Measurements from ENCODE around the gene RAB20. TPM values are rescaled to one million over a fixed set of nuclear protein-coding genes. Genes with fewer than 3 reads are reported as not detected.
A peak's percentile ranks its signal among the peaks of the same experiment; 100 is the strongest.

The RAB20 gene
- total RNA-seq, 2 donors from 2014 or later, result 0.47 to 3.1 TPM

DNA sequence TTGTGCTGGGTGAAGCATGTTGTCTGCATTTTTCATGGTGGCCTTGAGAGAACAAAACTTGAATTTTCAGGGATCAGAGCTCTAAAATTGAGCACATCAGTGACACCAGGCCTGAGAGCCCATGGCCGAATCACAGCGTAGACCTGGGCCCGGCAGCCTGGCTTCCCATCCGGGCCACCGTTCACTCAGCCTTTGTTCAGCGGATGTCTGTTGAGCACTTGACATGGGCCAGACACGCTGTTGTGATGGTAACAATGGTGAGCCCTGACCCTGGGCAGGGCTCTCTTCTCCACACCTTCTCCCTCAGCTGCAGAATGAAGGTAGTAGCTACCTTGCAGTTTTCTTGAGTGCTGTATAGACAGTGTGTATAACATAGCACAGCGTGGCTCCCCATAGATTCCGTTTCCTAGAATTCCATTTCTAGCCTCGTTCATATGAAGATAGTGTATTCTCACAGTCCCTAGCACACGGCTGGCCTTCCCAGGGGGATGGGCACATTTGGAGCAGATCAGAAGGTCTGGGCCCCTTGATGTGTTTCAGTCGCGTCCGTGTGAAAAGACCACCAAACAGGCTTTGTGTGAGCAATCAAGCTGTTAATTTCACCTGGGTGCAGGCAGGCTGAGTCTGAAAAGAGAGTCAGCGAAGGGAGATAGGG, 75.3 kb downstream of the RAB20 start:
- no peak overlapping the region for H3K27ac Mint-ChIP-seq
- no peaks in the 10 kb centered on the region for H3K27me3 Mint-ChIP-seq
- H3K4me3 Mint-ChIP-seq, result no peak overlapping the region
- no peaks in the 10 kb centered on the region for H3K4me1 Mint-ChIP-seq (ENCODE audit: low read depth in 2 of 2)
- DNase-seq (ENCODE audit: low spot score) (peak; percentile 32), ATAC-seq (no peak)
- H3K36me3 Mint-ChIP-seq, result no peaks in the 10 kb centered on the region
- no peaks in the 10 kb centered on the region for H3K9me3 Mint-ChIP-seq

DNA sequence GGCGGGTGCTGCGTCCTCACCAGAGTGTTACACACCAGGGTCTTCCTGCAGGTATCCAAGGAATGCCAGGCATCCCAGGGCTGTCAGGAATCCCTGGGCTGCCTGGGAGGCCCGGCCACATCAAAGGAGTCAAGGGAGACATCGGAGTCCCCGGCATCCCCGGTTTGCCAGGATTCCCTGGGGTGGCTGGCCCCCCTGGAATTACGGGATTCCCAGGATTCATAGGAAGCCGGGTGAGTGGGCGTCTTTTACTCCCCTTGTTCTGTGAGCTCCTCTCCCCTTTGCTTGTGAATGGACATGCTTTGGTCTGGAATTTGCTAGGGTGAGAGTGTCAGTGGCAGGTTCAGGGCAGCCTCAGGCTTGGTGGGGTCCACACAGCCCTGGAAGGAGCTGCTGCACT, 75.9 kb downstream of the RAB20 start:
- no peaks in the 10 kb centered on the region for H3K4me1 Mint-ChIP-seq (ENCODE audit: low read depth in 2 of 2)

DNA sequence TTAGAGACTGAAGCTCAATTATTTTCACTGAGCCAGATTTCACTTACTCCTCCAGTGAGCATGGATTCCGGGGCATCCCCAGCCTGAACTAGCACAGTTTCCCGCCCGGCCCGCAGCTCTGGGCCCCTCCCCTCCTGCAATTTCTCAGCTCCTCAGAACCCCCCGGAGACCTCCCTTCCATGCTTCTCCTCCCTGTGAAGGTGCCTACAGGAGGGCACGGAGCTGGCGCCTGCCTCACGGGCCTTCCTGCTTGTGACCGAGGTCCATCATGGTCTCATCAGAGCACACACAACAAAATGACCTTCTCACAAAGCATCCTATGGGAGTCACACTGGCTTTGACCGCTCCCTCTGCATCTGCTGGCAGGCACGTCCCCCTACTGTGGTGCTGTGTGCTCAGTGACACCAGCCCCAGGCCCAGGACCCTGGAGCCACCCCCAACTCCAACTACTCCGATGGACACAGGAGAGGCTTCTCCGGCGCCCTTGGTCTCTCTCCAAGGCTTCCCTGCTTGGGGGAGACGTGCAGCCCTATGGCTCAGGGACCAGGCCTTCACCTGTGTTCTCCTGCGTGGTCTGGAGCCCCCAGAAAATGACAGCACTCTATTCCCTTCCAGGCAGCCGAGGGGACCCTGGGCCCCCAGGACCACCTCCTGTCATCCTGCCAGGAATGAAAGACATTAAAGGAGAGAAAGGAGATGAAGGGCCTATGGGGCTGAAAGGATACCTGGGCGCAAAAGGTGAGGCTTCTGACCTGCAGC, 77.1 kb downstream of the RAB20 start:
- Mint-ChIP-seq H3K4me3 (no peak overlapping the region), H3K27ac (no peak overlapping the region), H3K36me3 (no peaks in the 10 kb centered on the region), H3K4me1 (ENCODE audit: low read depth in 2 of 2) (no peaks in the 10 kb centered on the region), H3K27me3 (no peaks in the 10 kb centered on the region), H3K9me3 (no peaks in the 10 kb centered on the region)
- DNase-seq (ENCODE audit: low spot score) (no peak), ATAC-seq (no peak)

More for the DNA sequence above, 75.9 kb downstream of the RAB20 start:
- no peak overlapping the region for H3K4me3 Mint-ChIP-seq
- H3K9me3 Mint-ChIP-seq, result no peaks in the 10 kb centered on the region
- no peaks in the 10 kb centered on the region for H3K27me3 Mint-ChIP-seq
- ATAC-seq (no peak), DNase-seq (ENCODE audit: low spot score) (peak; percentile 52)
- H3K36me3 Mint-ChIP-seq, result no peaks in the 10 kb centered on the region
- H3K27ac Mint-ChIP-seq, result no peak overlapping the region

DNA sequence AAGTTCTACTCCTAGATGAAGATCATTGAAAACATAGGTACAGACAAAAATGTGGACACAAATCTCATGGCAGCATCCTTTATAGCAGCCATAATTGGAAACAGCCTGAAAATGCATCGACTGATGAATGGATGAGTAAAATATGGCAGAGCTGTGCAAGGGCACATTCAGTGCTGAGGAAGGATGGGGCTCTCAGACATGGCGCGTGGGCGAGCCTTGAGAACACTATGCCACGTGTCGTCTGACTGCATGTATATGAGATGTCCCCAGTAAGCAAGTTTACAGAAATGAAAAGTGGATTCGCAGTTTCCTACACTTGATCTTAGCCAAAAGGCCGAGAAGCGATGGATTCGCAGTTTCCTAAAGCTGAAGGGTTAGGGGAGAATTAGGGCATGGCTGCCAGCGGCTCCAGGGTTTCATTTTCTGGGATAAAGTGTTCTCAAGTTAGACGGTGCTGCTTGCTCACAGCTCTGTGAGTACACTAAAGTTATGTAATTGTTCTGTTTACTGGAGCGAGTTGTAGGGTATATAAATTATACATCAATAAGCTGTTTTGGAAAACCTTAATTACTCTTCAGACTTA, 78.0 kb downstream of the RAB20 start:
- no peaks in the 10 kb centered on the region for H3K27me3 Mint-ChIP-seq

DNA sequence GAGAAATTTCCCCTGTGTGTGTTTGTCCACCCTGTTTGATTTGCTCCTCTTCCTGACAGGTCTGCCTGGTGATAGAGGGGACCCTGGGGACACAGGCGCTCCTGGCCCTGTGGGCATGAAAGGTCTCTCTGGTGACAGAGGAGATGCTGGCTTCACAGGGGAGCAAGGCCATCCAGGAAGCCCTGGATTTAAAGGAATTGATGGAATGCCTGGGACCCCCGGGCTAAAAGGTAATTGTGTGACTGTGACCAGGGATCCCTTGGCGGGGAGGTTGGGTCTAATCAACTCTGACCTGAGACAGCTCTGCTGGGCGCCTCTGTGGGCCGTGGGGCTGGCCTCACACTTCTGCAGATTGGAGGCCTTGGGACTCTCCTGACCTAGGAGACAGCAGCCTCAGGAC, 81.4 kb downstream of the RAB20 start:
- Mint-ChIP-seq H3K4me3 (no peak overlapping the region), H3K27ac (no peak overlapping the region), H3K4me1 (ENCODE audit: low read depth in 2 of 2) (no peaks in the 10 kb centered on the region), H3K9me3 (no peaks in the 10 kb centered on the region), H3K36me3 (no peaks in the 10 kb centered on the region), H3K27me3 (peaks cover 0 to 3% of the 10 kb centered on the region in 2 donors)
- DNase-seq (ENCODE audit: low spot score) (no peak), ATAC-seq (no peak)

More for the DNA sequence above, 78.0 kb downstream of the RAB20 start:
- Mint-ChIP-seq H3K4me1 (ENCODE audit: low read depth in 2 of 2) (no peaks in the 10 kb centered on the region), H3K27ac (no peak overlapping the region), H3K4me3 (no peak overlapping the region), H3K36me3 (no peaks in the 10 kb centered on the region), H3K9me3 (no peaks in the 10 kb centered on the region)
- ATAC-seq (no peak), DNase-seq (ENCODE audit: low spot score) (no peak)

DNA sequence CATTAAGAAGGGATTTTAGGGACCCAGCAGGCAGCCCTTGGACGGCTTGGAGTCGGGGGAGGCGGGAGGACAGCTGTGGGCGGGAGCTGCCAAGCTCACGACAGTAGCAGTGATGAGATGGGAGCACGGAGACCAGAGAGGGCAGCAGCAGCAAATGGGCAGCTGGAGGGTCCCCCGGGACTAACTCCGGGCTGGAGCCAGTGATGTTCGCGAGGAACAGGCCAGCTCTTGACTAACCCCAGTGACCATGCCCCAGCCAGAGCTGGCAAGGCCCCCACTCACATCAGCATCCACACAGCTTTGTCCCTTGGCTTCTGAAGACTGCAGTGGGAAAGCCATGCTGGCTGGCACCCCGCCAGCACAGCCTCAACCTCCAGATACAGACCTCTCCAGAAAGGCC, 81.9 kb downstream of the RAB20 start:
- ATAC-seq (peak in 1 of 2 donors; percentile 33), DNase-seq (ENCODE audit: low spot score) (no peak)
- H3K9me3 Mint-ChIP-seq, result no peaks in the 10 kb centered on the region
- no peak overlapping the region for H3K27ac Mint-ChIP-seq
- no peaks in the 10 kb centered on the region for H3K36me3 Mint-ChIP-seq
- no peak overlapping the region for H3K4me3 Mint-ChIP-seq
- no peaks in the 10 kb centered on the region for H3K4me1 Mint-ChIP-seq (ENCODE audit: low read depth in 2 of 2)
- peaks cover 0 to 3% of the 10 kb centered on the region in 2 donors for H3K27me3 Mint-ChIP-seq

DNA sequence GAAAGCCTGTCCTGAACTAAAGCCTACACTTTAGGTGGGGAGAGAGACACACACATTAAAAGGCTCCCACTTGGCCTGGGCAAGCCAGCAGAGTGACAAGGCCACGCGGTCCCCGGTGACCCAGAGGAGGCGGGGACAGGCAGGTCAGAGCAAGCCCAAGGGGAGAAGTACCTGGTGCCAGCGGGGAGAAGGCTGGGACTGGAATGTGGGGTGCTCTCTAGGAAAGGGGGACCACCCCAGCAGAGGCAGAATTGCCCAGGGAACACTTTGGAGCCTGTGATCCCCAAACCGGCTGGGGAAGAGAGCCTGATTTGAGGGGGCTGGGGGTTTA, 82.3 kb downstream of the RAB20 start:
- Mint-ChIP-seq H3K27ac (no peak overlapping the region), H3K27me3 (peaks cover 0 to 3% of the 10 kb centered on the region in 2 donors), H3K4me3 (no peak overlapping the region), H3K4me1 (ENCODE audit: low read depth in 2 of 2) (no peaks in the 10 kb centered on the region), H3K36me3 (no peaks in the 10 kb centered on the region), H3K9me3 (no peaks in the 10 kb centered on the region)
- no peak for DNase-seq (ENCODE audit: low spot score)
- ATAC-seq, result no peak

DNA sequence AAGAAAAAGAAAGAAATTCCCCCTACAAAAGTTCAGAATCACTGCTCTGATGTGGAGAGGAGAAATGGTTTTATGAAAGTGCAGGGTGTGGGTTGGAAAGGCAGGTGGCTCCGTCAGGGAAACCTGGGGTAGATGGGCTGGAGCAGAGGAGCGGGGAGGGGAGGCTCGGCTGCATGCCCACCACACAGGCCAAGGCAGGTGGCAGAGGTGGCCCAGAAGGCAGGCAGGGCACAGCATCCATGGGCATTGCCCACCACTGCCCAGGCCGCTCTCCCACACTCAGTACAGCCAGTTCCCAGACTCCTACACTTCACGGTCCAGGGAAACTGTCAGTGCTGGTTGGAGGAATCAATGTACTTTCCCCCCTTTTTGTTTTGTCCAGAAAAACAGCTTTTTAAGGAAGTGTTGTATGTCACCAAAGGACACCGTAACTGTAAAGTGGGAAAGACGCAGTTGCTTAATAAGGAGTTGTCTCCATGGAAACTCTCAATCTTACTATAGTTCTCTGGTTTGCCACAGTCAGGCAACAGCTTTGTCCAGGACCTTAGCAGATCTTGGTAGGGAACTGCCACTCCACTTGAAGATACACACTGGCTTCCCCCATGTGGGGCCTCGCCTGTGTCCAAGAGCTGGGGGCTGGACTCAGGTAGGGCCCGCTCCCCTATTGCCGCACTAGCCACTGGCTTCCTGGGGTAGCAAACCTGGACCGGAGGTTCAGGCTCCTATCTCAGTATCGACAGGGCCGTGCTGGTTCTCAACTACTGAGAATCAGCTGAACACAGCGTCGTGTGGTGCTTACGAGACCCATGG, 82.9 kb downstream of the RAB20 start:
- Mint-ChIP-seq H3K9me3 (no peaks in the 10 kb centered on the region), H3K27me3 (peaks cover 0 to 3% of the 10 kb centered on the region in 2 donors), H3K4me1 (ENCODE audit: low read depth in 2 of 2) (no peaks in the 10 kb centered on the region), H3K36me3 (no peaks in the 10 kb centered on the region), H3K27ac (no peak overlapping the region), H3K4me3 (no peak overlapping the region)
- DNase-seq (ENCODE audit: low spot score) (no peak), ATAC-seq (no peak)

DNA sequence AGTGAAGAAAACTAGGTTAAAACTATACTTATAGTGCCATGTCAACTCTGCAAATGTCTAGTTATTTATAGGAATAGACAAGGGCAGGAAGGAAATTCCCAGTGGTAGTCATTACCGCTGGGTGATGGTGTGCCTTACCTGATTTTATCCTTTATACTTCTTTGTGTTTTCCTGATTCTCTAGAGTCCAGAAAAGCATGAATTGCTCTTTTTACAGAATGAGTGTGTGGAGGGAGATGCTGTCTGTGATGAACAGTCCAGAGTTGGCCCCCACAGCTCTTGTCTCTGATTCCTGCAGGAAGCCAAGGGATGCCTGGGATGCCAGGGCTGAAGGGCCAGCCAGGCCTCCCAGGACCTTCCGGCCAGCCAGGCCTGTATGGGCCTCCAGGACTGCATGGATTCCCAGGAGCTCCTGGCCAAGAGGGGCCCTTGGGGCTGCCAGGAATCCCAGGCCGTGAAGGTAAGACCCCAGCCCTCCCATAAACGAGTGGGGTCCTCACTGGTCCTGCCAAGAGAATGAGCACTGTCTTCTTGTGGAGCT, 83.7 kb downstream of the RAB20 start:
- no peak overlapping the region for H3K4me3 Mint-ChIP-seq
- ATAC-seq (no peak), DNase-seq (ENCODE audit: low spot score) (no peak)
- no peaks in the 10 kb centered on the region for H3K4me1 Mint-ChIP-seq (ENCODE audit: low read depth in 2 of 2)
- H3K9me3 Mint-ChIP-seq, result no peaks in the 10 kb centered on the region
- no peaks in the 10 kb centered on the region for H3K36me3 Mint-ChIP-seq
- H3K27me3 Mint-ChIP-seq, result peaks cover 0 to 5% of the 10 kb centered on the region in 2 donors
- no peak overlapping the region for H3K27ac Mint-ChIP-seq

DNA sequence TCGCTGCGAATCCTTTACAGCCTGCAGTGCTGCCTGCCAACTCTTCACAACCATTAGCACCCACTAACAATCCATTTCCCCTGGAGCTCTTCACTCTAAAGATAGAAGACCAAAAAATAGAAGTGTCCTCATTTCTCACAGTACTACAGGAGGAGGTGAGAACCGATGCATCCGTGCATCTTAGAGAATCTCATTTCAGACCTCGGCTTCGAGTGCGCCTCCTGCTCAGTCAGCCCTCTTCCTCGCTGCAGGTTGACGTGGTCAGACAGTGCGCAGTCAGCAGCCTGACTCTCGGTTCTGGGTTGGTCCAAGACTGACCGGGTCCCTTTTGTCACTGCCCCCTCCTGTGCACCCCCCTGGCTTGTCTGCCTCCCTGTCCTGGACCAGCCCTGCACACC, 85.3 kb downstream of the RAB20 start:
- Mint-ChIP-seq H3K36me3 (no peaks in the 10 kb centered on the region), H3K27ac (no peak overlapping the region), H3K4me1 (ENCODE audit: low read depth in 2 of 2) (no peaks in the 10 kb centered on the region), H3K9me3 (no peaks in the 10 kb centered on the region), H3K4me3 (no peak overlapping the region), H3K27me3 (peaks cover 5 to 8% of the 10 kb centered on the region in 2 donors)
- DNase-seq (ENCODE audit: low spot score), result no peak
- ATAC-seq, result peak in 1 of 2 donors; percentile 26

DNA sequence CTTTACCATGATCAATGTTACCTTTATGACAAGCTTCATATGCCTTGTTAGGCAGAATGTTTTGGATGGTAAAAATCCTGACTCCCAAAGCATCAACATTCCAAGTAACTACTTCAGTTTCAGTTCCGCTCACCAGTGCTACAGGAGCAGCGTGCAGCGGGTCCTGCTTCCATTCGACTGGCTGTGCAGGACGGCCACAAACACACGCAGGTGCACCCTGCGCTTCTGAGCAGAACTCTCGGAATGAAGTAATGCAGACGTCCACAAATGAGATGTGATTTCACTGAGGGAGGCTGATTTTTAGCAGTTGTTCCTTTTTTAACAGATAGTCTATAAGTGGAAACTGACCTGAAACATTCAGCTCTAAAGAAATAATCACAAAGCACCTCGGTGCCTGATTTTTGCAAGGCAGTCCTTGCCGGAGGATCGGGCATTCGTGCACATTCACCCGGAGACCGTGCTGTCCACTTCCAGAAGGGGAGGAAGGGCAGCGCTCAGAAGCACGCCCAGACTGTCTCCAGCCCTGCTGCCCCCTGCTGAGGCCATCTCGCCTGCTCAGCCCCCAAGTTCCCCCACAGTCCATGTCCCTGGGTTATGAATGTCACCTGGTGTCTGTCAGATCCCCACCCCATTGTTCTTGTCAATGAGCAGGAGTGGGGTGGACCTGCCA, 85.8 kb downstream of the RAB20 start:
- Mint-ChIP-seq H3K4me1 (ENCODE audit: low read depth in 2 of 2) (no peaks in the 10 kb centered on the region), H3K4me3 (no peak overlapping the region), H3K27me3 (peaks cover 10% of the 10 kb centered on the region in 2 donors), H3K36me3 (no peaks in the 10 kb centered on the region), H3K9me3 (no peaks in the 10 kb centered on the region), H3K27ac (no peak overlapping the region)
- ATAC-seq (no peak), DNase-seq (ENCODE audit: low spot score) (no peak)

DNA sequence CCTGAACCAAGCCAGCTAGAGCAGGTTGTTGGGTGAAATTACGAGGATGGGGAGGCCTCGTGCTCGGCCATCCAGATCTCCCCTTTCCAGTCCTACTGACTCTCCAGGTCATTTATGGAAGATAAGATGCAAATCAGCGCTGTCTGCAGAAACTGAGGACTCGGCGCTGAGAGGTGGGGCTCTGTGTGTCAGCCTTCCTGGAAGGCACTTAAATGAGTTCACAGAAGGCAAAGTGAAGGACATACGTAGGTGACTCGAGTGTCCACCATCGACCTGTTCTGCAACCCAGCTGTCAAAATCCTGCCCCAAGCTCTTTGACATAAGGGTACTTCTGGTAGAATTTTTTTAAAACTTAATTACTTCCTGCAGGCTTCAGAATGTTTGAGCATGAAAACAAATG, 86.4 kb downstream of the RAB20 start:
- H3K27me3 Mint-ChIP-seq, result peaks cover 14% of the 10 kb centered on the region in 2 donors
- ATAC-seq (no peak), DNase-seq (ENCODE audit: low spot score) (no peak)
- no peaks in the 10 kb centered on the region for H3K4me1 Mint-ChIP-seq (ENCODE audit: low read depth in 2 of 2)
- no peak overlapping the region for H3K27ac Mint-ChIP-seq
- H3K9me3 Mint-ChIP-seq, result no peaks in the 10 kb centered on the region
- no peaks in the 10 kb centered on the region for H3K36me3 Mint-ChIP-seq
- no peak overlapping the region for H3K4me3 Mint-ChIP-seq

DNA sequence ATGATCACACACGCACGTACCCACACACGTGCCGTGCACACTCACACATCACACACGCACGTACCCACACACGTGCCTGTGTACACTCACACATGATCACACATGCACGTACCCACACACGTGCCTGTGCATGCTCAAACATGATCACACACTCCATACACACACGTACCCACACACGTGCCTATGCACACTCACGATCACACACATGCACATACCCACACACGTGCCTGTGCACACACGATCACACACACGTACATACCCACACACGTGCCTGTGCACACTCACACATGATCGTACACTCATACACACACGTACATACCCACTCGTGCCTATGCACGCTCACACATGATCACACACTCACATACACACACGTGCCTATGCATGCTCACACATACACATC, 86.8 kb downstream of the RAB20 start:
- Mint-ChIP-seq H3K36me3 (no peaks in the 10 kb centered on the region), H3K4me1 (ENCODE audit: low read depth in 2 of 2) (no peaks in the 10 kb centered on the region), H3K4me3 (no peak overlapping the region), H3K27ac (no peak overlapping the region), H3K27me3 (peaks cover 14% of the 10 kb centered on the region in 2 donors), H3K9me3 (no peaks in the 10 kb centered on the region)
- no peak for DNase-seq (ENCODE audit: low spot score)
- ATAC-seq, result peak in 1 of 2 donors; percentile 22
